Right lobe of liver (tissue), 4 donors: ENCODE data around the gene GABRR1.

Experiments
- CTCF ChIP-seq, 4 donors: fragments of 200-600 bp in 3 of 4; fragments of 450-650 bp in 1 of 4; IDR thresholded peaks; one replicate each; pipeline versions ENCODE4 v1.5.1 to v1.8.0; 2016 to 2022; ENCODE audit warnings: antibody characterized with exemption in 4 of 4, mild to moderate bottlenecking in 2 of 4
- POLR2A ChIP-seq: fragments of 450-650 bp; IDR thresholded peaks from one replicate; pipeline ENCODE4 v1.6.1; 2017; ENCODE audit warnings: antibody characterized with exemption, mild to moderate bottlenecking
- donor health status: DM: no; HTN: no; CAD: no.
- donor health status: DM: no; HTN: no; CAD: no.
- donor health status: DM: no; HTN: yes; CAD: no.

DNA sequence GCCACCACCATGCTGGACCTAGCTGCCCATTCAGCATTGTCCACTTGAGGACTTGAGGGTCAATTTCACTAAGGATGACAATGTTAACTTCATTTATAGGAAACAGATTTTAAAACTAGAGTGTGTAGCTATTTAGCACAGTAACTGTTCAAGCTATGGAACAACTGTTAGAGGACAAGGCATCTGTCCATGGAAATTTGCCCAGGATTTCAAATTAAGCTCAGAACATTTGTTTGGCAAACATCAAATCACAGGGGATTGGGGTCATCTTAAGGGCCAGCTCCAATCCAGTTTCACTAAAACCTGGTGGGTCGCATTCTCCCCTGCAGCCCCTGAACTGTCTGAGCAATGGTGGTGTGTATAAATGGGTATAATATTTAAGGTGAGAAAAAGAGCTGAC, 36.2 kb downstream of the GABRR1 start:
- TF ChIP-seq CTCF (IDR thresholded peaks at IDR 0.05) = no peak
- no peak for TF ChIP-seq POLR2A
